WERI-Rb-1 (cell line): ENCODE measurements around the gene CYTH3.
"Not testable (repeated sequence)": the region's sequence is repeated elsewhere in the genome, so short reads cannot be mapped to it uniquely, and the experiment has no call there.

ENCODE experiments used
- DNase-seq: peaks from one replicate; pipeline ENCODE4 v3.0.0-alpha.2; 2020
- H3K27ac ChIP-seq: fragments of 250-450 bp; sonication (Bioruptor Pico); 2 replicates; pipeline ENCODE4 v1.5.1; 2020; ENCODE audit warnings: mild to moderate bottlenecking, moderate library complexity
- H3K27me3 ChIP-seq: fragments of 250-450 bp; sonication (Bioruptor Pico); 2 replicates; pipeline ENCODE4 v1.5.1; 2021; ENCODE audit warnings: mild to moderate bottlenecking, low read depth, moderate library complexity; ENCODE audit not compliant: insufficient read depth, severe bottlenecking
- H3K36me3 ChIP-seq: fragments of 250-450 bp; sonication (Bioruptor Pico); 2 replicates; pipeline ENCODE4 v1.5.1; 2020; ENCODE audit warnings: mild to moderate bottlenecking, moderate library complexity
- H3K4me3 ChIP-seq: 2 replicates; pipeline ENCODE4 v1.5.1; 2011; ENCODE audit warnings: low read depth, mild to moderate bottlenecking, control low read depth, low read length
- H3K9me3 ChIP-seq: fragments of 250-450 bp; sonication (Bioruptor Pico); 2 replicates; pipeline ENCODE4 v1.5.1; 2021; ENCODE audit warnings: mild to moderate bottlenecking, moderate library complexity; ENCODE audit not compliant: severe bottlenecking
- CTCF ChIP-seq: IDR thresholded peaks from 2 replicates; pipeline ENCODE4 v1.5.1; 2011; ENCODE audit warnings: low read depth, mild to moderate bottlenecking, control low read depth, inconsistent platforms, low read length

CYTH3 gene

GRCh38 chr7:6294839-6295238, 22.4 kb upstream of the CYTH3 start:
- no peak for DNase-seq
- TF ChIP-seq CTCF = no peak
- no peaks in the 10 kb centered on the region for H3K36me3 ChIP-seq
- no peaks in the 10 kb centered on the region for H3K27me3 ChIP-seq
- no peaks in the 10 kb centered on the region for H3K9me3 ChIP-seq
- no peak overlapping the region for H3K4me3 ChIP-seq
- no peak overlapping the region for H3K27ac ChIP-seq

GRCh38 chr7:6293202-6293601, 20.8 kb upstream of the CYTH3 start:
- Histone ChIP-seq H3K4me3 (no peak overlapping the region), H3K9me3 (no peaks in the 10 kb centered on the region), H3K36me3 (no peaks in the 10 kb centered on the region), H3K27me3 (no peaks in the 10 kb centered on the region), H3K27ac (no peak overlapping the region)
- no peak for DNase-seq
- no peak for TF ChIP-seq CTCF

- not testable (repeated sequence) for H3K27ac ChIP-seq, DNase-seq, H3K36me3 ChIP-seq, H3K27me3 ChIP-seq, H3K9me3 ChIP-seq, H3K4me3 ChIP-seq
These were observed 19.5 kb upstream of the CYTH3 start for GRCh38 chr7:6291941-6292340.

- DNase-seq = no peak
- Histone ChIP-seq H3K27me3 (no peaks in the 10 kb centered on the region), H3K36me3 (no peaks in the 10 kb centered on the region), H3K27ac (no peak overlapping the region), H3K4me3 (no peak overlapping the region), H3K9me3 (no peaks in the 10 kb centered on the region)
- no peak for TF ChIP-seq CTCF
These were observed 19.1 kb upstream of the CYTH3 start for GRCh38 chr7:6291531-6291930.

- no peak for TF ChIP-seq CTCF
- H3K27me3 ChIP-seq = no peaks in the 10 kb centered on the region
- no peaks in the 10 kb centered on the region for H3K9me3 ChIP-seq
- no peak for DNase-seq
- H3K4me3 ChIP-seq = no peak overlapping the region
- no peaks in the 10 kb centered on the region for H3K36me3 ChIP-seq
- no peak overlapping the region for H3K27ac ChIP-seq
These were observed 17.9 kb upstream of the CYTH3 start for GRCh38 chr7:6290319-6290741.

- H3K36me3 ChIP-seq = no peaks in the 10 kb centered on the region
- H3K27ac ChIP-seq = no peak overlapping the region
- H3K9me3 ChIP-seq = no peaks in the 10 kb centered on the region
- H3K4me3 ChIP-seq = no peak overlapping the region
- no peak for DNase-seq
- no peak for TF ChIP-seq CTCF
- H3K27me3 ChIP-seq = no peaks in the 10 kb centered on the region
These were observed 15.9 kb upstream of the CYTH3 start for GRCh38 chr7:6288270-6288860.
